Progenitor cell of endocrine pancreas (in vitro differentiated cells): Measurements from ENCODE around the gene CALR. TPM values are rescaled to one million over a fixed set of nuclear protein-coding genes. Genes with fewer than 3 reads are reported as not detected.

Experiments
- DNase-seq: peaks from one replicate; pipeline ENCODE4 v3.0.0; 2021; ENCODE audit warnings: low spot score; ENCODE audit not compliant: unreplicated experiment
- H3K27ac Mint-ChIP-seq: 2 replicates; pipeline ENCODE4 v1.8.0; 2021; ENCODE audit warnings: mild to moderate bottlenecking, moderate library complexity, mixed read lengths
- H3K27me3 Mint-ChIP-seq: 2 replicates; pipeline ENCODE4 v1.8.0; 2021; ENCODE audit warnings: mixed read lengths
- H3K36me3 Mint-ChIP-seq: 2 replicates; pipeline ENCODE4 v1.8.0; 2022; ENCODE audit warnings: mixed read lengths; ENCODE audit not compliant: insufficient read depth
- H3K4me1 Mint-ChIP-seq: 2 replicates; pipeline ENCODE4 v1.8.0; 2021; ENCODE audit warnings: low read depth, mixed read lengths
- H3K4me3 Mint-ChIP-seq: 2 replicates; pipeline ENCODE4 v1.8.0; 2021; ENCODE audit warnings: low read depth, mild to moderate bottlenecking, moderate library complexity, mixed read lengths
- H3K9me3 Mint-ChIP-seq: 2 replicates; pipeline ENCODE4 v1.8.0; 2021; ENCODE audit warnings: low read depth, mixed read lengths
- CTCF ChIP-seq: fragments of 200-600 bp; sonication (generic); IDR thresholded peaks from one replicate; pipeline ENCODE4 v1.5.0; 2021; ENCODE audit warnings: antibody characterized with exemption, mild to moderate bottlenecking; ENCODE audit not compliant: unreplicated experiment
- total RNA-seq: library from RNA; stranded (reverse); gene quantifications from 2 replicates; pipeline ENCODE4 v1.2.1, GENCODE V29; 2021

Gene CALR
- total RNA-seq, 1 donor from 2014 or later: 707 TPM

GRCh38 chr19:12940897-12941296, 2.5 kb downstream of the CALR start:
- no peak for DNase-seq
- no peak for TF ChIP-seq CTCF
- Mint-ChIP-seq H3K36me3 (peaks cover 32% of the 10 kb centered on the region), H3K4me3 (peak overlapping the region; percentile 56), H3K9me3 (no peaks in the 10 kb centered on the region), H3K27ac (peak overlapping the region; percentile 41), H3K4me1 (peaks cover 25% of the 10 kb centered on the region), H3K27me3 (no peaks in the 10 kb centered on the region)

GRCh38 chr19:12943437-12944044, 5.1 kb downstream of the CALR start:
- H3K27me3 Mint-ChIP-seq: no peaks in the 10 kb centered on the region
- H3K4me3 Mint-ChIP-seq: peak overlapping the region; percentile 42

GRCh38 chr19:12944104-12944674, 5.8 kb downstream of the CALR start:
- peaks cover 27% of the 10 kb centered on the region for H3K4me1 Mint-ChIP-seq
- TF ChIP-seq CTCF: no peak
- H3K27ac Mint-ChIP-seq: peak overlapping the region; percentile 98
- no peak overlapping the region for H3K4me3 Mint-ChIP-seq
- DNase-seq: no peak
- H3K36me3 Mint-ChIP-seq: peaks cover 34% of the 10 kb centered on the region
- no peaks in the 10 kb centered on the region for H3K9me3 Mint-ChIP-seq
- H3K27me3 Mint-ChIP-seq: no peaks in the 10 kb centered on the region

More at GRCh38 chr19:12943437-12944044, 5.1 kb downstream of the CALR start:
- peaks cover 36% of the 10 kb centered on the region for H3K36me3 Mint-ChIP-seq
- no peaks in the 10 kb centered on the region for H3K9me3 Mint-ChIP-seq
- peak overlapping the region; percentile 51 for H3K27ac Mint-ChIP-seq
- DNase-seq: no peak
- peaks cover 27% of the 10 kb centered on the region for H3K4me1 Mint-ChIP-seq
- TF ChIP-seq CTCF: no peak

- Mint-ChIP-seq H3K36me3 (peaks cover 30% of the 10 kb centered on the region), H3K4me1 (peaks cover 17% of the 10 kb centered on the region), H3K9me3 (no peaks in the 10 kb centered on the region), H3K27ac (peak within 1 kb of the TSS; percentile 98), H3K27me3 (no peaks in the 10 kb centered on the region), H3K4me3 (peak within 1 kb of the TSS; percentile 81)
- no peak for TF ChIP-seq CTCF
- peak; percentile 97 for DNase-seq
These were observed 7.2 kb downstream of the CALR start, which contains the start of gene RAD23A for GRCh38 chr19:12945479-12946091. TSS of gene RAD23A (plus strand) at chr19:12945862. CDS start at chr19:12945949, 87 bp downstream.

GRCh38 chr19:12946092-12946721, 7.8 kb downstream of the CALR start:
- peak overlapping the region; percentile 81 for H3K4me3 Mint-ChIP-seq
- H3K27me3 Mint-ChIP-seq: no peaks in the 10 kb centered on the region
- peak; percentile 58 for DNase-seq
- peak overlapping the region; percentile 95 for H3K27ac Mint-ChIP-seq
- TF ChIP-seq CTCF: no peak
- H3K4me1 Mint-ChIP-seq: peaks cover 14% of the 10 kb centered on the region
- no peaks in the 10 kb centered on the region for H3K9me3 Mint-ChIP-seq
- H3K36me3 Mint-ChIP-seq: peaks cover 28% of the 10 kb centered on the region
